GM12878 (cell line): ENCODE measurements around the gene PDLIM5.

ENCODE experiments used
- ATF2 ChIP-seq: IDR thresholded peaks from 2 replicates; pipeline ENCODE4 v1.6.1; 2012; ENCODE audit warnings: low read length, inconsistent platforms
- ATF7 ChIP-seq: fragments of 450-650 bp; IDR thresholded peaks from 2 replicates; pipeline ENCODE4 v1.6.1; 2016; ENCODE audit warnings: low read depth, mild to moderate bottlenecking
- POLR2A ChIP-seq: IDR thresholded peaks from 2 replicates; pipeline ENCODE4 v1.6.1; 2011; ENCODE audit warnings: low read depth, mild to moderate bottlenecking, low read length
- POLR2AphosphoS5 ChIP-seq: IDR thresholded peaks from 2 replicates; pipeline ENCODE4 v1.6.1; 2011; ENCODE audit warnings: mild to moderate bottlenecking, low read length, inconsistent platforms

GRCh38 chr4:94534401-94535312 is 82.9 kb downstream of the PDLIM5 start:
- TF ChIP-seq POLR2AphosphoS5 (no peak), ATF2 (peak; percentile 21; the same call in 1 of the 2 replicates), ATF7 (0 out of 2 replicates have a peak, but pooled peaks have one; percentile 14), POLR2A (no peak)
